22Rv1 (cell line): ENCODE data around the gene GDPD4.

Experiments used
- CTCF ChIP-seq: fragments of 450-650 bp; IDR thresholded peaks from 2 replicates; pipeline ENCODE4 v1.5.1; 2017; ENCODE audit warnings: mild to moderate bottlenecking
- ZFX ChIP-seq: fragments of 450-650 bp; IDR thresholded peaks from 2 replicates; pipeline ENCODE4 v1.6.1; 2017; ENCODE audit warnings: antibody characterized with exemption, borderline replicate concordance

- no peak for TF ChIP-seq CTCF
- TF ChIP-seq ZFX, result no peak
Observed at GRCh38 chr11:77276271-77276670, 25.2 kb downstream of the GDPD4 start.
